ENCODE measurements around the gene SOS2. TPM values are rescaled to one million over a fixed set of nuclear protein-coding genes. Genes with fewer than 3 reads are reported as not detected.

Gene SOS2
- total and polyA plus RNA-seq, 2 of the 4 experiments (the other 2 are of a cell fraction): 6.3 to 10.9 TPM

DNA sequence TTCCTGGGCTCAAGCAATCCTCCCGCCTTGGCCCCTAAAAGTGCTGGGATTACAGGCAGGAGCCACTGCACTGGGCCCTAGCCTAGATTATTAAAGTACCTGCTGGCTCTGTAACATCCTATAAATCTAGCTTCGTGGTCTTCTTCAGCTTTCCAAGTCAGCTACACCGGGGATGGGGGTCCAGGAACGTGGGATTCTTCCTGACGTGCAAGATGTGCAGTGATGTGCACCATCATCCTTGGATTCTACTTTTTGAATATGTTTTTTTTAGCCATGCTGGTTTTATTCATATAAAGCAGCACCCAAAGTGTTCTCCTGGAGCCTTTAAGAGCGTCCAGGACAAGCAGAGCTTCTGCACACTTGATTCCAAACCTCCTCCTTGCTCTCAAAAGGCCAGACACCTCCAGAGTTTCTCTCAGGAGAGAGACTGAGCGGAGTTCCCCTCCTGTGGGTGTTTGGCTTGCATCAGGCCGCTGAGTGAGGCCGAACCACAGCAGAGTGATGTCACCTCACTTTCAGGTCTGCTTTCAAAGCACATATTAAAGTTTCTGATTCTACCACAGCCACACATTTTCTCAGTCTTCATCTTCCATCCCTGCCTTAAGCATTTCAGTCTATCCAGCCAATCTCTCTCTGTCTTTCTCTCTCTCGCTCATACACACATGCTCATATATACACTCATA lies 148.5 kb downstream of the SOS2 start:
- Histone ChIP-seq H3K4me1 (ENCODE audit: control insufficient read depth, insufficient read depth, low read length) (peaks cover 13% of the 10 kb centered on the region), H2BK20ac (ENCODE audit: low read depth, low read length) (peak overlapping the region; percentile 30; the same call in 1 of the 2 replicates), H2BK120ac (ENCODE audit: low read depth, low read length) (peak overlapping the region; percentile 51), H3K27ac (ENCODE audit: insufficient read depth, low read length) (no peak overlapping the region), H2AK5ac (ENCODE audit: low read depth, low read length) (no peak overlapping the region), H3K27me3 (ENCODE audit: control insufficient read depth, insufficient read depth, low read length) (no peaks in the 10 kb centered on the region), H2AK9ac (replicated peaks; ENCODE audit: low read depth, low read length, poor library complexity) (no peak overlapping the region), H3K79me1 (ENCODE audit: low read depth in 1 of 2, low read length in 2 of 2) (no peaks in the 10 kb centered on the region), H4K8ac (ENCODE audit: low read depth in 2 of 2, low read length in 2 of 2) (peak overlapping the region in 1 of 2 experiments; percentile 50; a peak in 2 of 4 replicates), H3K9me3 (ENCODE audit: control insufficient read depth, insufficient read depth, low read length) (no peaks in the 10 kb centered on the region), H3K23ac (ENCODE audit: low read depth, low read length) (no peak overlapping the region; the same call in 1 of the 2 replicates), H3K4ac (ENCODE audit: low read depth, low read length) (0 out of 2 replicates have a peak overlapping the region, but pooled peaks have one; percentile 36), H3K18ac (ENCODE audit: low read depth, low read length) (peak overlapping the region; percentile 14; the same call in 1 of the 2 replicates), H3K4me3 (ENCODE audit: insufficient read depth, low read depth, low read length) (no peak overlapping the region), H2BK15ac (ENCODE audit: low read depth, low read length) (no peak overlapping the region), H3K4me2 (ENCODE audit: low read depth, low read length) (peak overlapping the region; percentile 71), H3K14ac (replicated peaks; ENCODE audit: low read depth, low read length) (peak overlapping the region; percentile 50; the same call in 1 of the 2 replicates), H4K5ac (ENCODE audit: low read depth, low read length) (no peak overlapping the region), H3K9ac (ENCODE audit: low read depth, low read length) (no peak overlapping the region), H3K56ac (ENCODE audit: extremely low read depth, insufficient read depth, low read length) (no peak overlapping the region), H4K91ac (ENCODE audit: insufficient read depth, low read depth, low read length) (0 out of 2 replicates have a peak overlapping the region, but pooled peaks have one; percentile 12), H3K9me1 (ENCODE audit: insufficient read depth, low read length) (peaks cover 9% of the 10 kb centered on the region), H2AFZ (replicated peaks; ENCODE audit: low read length, poor library complexity) (peak overlapping the region; percentile 28), H3K36me3 (ENCODE audit: control insufficient read depth, insufficient read depth, low read length) (no peaks in the 10 kb centered on the region), H4K20me1 (ENCODE audit: insufficient read depth, low read length) (no peaks in the 10 kb centered on the region), H2BK5ac (ENCODE audit: low read depth, low read length, poor library complexity, severe bottlenecking) (peak overlapping the region; percentile 84)
- peak; percentile 63 for ATAC-seq (ENCODE audit: low read depth)
- no TSS peak for BruUV-seq (replicated peaks)
- WGBS, 2 experiments (ENCODE audit: extremely low coverage in 2 of 2, insufficient read length in 1 of 2): 69% methylated on average over 7 of the region's 10 CpGs; no CpG with 5 or more reads in 1 of the 2 experiments
- DNase-seq: peak; percentile 86
- dilution Hi-C loops (cut with HindIII; ENCODE audit: low sequenced_read_pairs, unreplicated experiment): no loop called here
- CTCF ChIA-PET: no interaction called here
- intact Hi-C loops (cut with micrococcal nuclease): no loop called here
- POLR2A ChIA-PET (ENCODE audit: unreplicated experiment): no interaction called here
- in situ Hi-C loops (cut with MboI; ENCODE audit: low sequenced_read_pairs): no loop called here
- TF ChIP-seq CEBPB (IDR thresholded peaks at IDR 0.05; ENCODE audit: low read depth, low read length): peak; percentile 73
- TF ChIP-seq, protein P1, sequence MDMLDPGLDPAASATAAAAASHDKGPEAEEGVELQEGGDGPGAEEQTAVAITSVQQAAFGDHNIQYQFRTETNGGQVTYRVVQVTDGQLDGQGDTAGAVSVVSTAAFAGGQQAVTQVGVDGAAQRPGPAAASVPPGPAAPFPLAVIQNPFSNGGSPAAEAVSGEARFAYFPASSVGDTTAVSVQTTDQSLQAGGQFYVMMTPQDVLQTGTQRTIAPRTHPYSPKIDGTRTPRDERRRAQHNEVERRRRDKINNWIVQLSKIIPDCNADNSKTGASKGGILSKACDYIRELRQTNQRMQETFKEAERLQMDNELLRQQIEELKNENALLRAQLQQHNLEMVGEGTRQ (IDR thresholded peaks at IDR 0.05; ENCODE audit: low read depth, low read length): no peak
